Progenitor cell of endocrine pancreas (in vitro differentiated cells): ENCODE data around the gene ANGPT4. TPM values are rescaled to one million over a fixed set of nuclear protein-coding genes. Genes with fewer than 3 reads are reported as not detected.

Experiments used
- DNase-seq: peaks from one replicate; pipeline ENCODE4 v3.0.0; 2021; ENCODE audit warnings: low spot score; ENCODE audit not compliant: unreplicated experiment
- H3K27ac Mint-ChIP-seq: 2 replicates; pipeline ENCODE4 v1.8.0; 2021; ENCODE audit warnings: mild to moderate bottlenecking, moderate library complexity, mixed read lengths
- H3K27me3 Mint-ChIP-seq: 2 replicates; pipeline ENCODE4 v1.8.0; 2021; ENCODE audit warnings: mixed read lengths
- H3K36me3 Mint-ChIP-seq: 2 replicates; pipeline ENCODE4 v1.8.0; 2022; ENCODE audit warnings: mixed read lengths; ENCODE audit not compliant: insufficient read depth
- H3K4me1 Mint-ChIP-seq: 2 replicates; pipeline ENCODE4 v1.8.0; 2021; ENCODE audit warnings: low read depth, mixed read lengths
- H3K4me3 Mint-ChIP-seq: 2 replicates; pipeline ENCODE4 v1.8.0; 2021; ENCODE audit warnings: low read depth, mild to moderate bottlenecking, moderate library complexity, mixed read lengths
- H3K9me3 Mint-ChIP-seq: 2 replicates; pipeline ENCODE4 v1.8.0; 2021; ENCODE audit warnings: low read depth, mixed read lengths
- total RNA-seq: library from RNA; stranded (reverse); gene quantifications from 2 replicates; pipeline ENCODE4 v1.2.1, GENCODE V29; 2021
- TF ChIP-seq, protein P1 (sequence below): fragments of 200-600 bp; sonication (generic); IDR thresholded peaks from one replicate; pipeline ENCODE4 v1.5.0; 2021; ENCODE audit warnings: antibody characterized with exemption, mild to moderate bottlenecking; ENCODE audit not compliant: unreplicated experiment

The ANGPT4 gene
- total RNA-seq, 1 donor from 2014 or later, result not detected

- no peak for DNase-seq
- no peaks in the 10 kb centered on the region for H3K9me3 Mint-ChIP-seq
- H3K36me3 Mint-ChIP-seq, result no peaks in the 10 kb centered on the region
These were observed 91.2 kb downstream of the ANGPT4 start for GRCh38 chr20:824916-825315.

DNA sequence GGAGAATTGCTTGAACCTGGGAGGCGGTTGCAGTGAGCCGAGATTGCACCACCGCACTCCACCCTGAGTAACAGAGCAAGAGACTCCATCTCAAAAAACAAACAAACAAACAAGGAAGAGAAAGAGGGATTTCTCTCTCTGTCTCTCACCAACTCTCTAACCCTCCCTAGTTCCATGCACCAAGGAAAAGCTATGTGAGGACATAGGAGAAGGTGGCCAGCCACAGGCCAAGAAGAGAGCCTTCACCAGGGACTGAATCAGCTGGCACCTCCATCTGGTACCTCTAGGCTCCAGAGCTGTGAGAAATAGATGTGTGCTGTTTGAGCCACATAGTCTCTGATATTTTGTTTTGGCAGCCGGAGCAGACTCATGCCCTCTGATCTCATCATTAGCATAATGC is 91.6 kb downstream of the ANGPT4 start:
- no peak for DNase-seq
- no peak overlapping the region for H3K4me3 Mint-ChIP-seq
- peaks cover 11% of the 10 kb centered on the region for H3K4me1 Mint-ChIP-seq
- no peak overlapping the region for H3K27ac Mint-ChIP-seq
- no peaks in the 10 kb centered on the region for H3K9me3 Mint-ChIP-seq
- H3K27me3 Mint-ChIP-seq, result peaks cover 4% of the 10 kb centered on the region
- H3K36me3 Mint-ChIP-seq, result no peaks in the 10 kb centered on the region
- TF ChIP-seq, protein P1, sequence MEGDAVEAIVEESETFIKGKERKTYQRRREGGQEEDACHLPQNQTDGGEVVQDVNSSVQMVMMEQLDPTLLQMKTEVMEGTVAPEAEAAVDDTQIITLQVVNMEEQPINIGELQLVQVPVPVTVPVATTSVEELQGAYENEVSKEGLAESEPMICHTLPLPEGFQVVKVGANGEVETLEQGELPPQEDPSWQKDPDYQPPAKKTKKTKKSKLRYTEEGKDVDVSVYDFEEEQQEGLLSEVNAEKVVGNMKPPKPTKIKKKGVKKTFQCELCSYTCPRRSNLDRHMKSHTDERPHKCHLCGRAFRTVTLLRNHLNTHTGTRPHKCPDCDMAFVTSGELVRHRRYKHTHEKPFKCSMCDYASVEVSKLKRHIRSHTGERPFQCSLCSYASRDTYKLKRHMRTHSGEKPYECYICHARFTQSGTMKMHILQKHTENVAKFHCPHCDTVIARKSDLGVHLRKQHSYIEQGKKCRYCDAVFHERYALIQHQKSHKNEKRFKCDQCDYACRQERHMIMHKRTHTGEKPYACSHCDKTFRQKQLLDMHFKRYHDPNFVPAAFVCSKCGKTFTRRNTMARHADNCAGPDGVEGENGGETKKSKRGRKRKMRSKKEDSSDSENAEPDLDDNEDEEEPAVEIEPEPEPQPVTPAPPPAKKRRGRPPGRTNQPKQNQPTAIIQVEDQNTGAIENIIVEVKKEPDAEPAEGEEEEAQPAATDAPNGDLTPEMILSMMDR, result no peak

More at GRCh38 chr20:824916-825315, 91.2 kb downstream of the ANGPT4 start:
- Mint-ChIP-seq H3K27me3 (peaks cover 4% of the 10 kb centered on the region), H3K4me1 (peaks cover 11% of the 10 kb centered on the region), H3K4me3 (no peak overlapping the region), H3K27ac (no peak overlapping the region)
- TF ChIP-seq, protein P1, result no peak

- Mint-ChIP-seq H3K4me1 (peaks cover 6% of the 10 kb centered on the region), H3K36me3 (no peaks in the 10 kb centered on the region), H3K9me3 (no peaks in the 10 kb centered on the region), H3K27ac (no peak overlapping the region), H3K4me3 (no peak overlapping the region), H3K27me3 (peaks cover 4% of the 10 kb centered on the region)
- TF ChIP-seq, protein P1, result no peak
- no peak for DNase-seq
These were observed 92.6 kb downstream of the ANGPT4 start for GRCh38 chr20:823574-823902.

DNA sequence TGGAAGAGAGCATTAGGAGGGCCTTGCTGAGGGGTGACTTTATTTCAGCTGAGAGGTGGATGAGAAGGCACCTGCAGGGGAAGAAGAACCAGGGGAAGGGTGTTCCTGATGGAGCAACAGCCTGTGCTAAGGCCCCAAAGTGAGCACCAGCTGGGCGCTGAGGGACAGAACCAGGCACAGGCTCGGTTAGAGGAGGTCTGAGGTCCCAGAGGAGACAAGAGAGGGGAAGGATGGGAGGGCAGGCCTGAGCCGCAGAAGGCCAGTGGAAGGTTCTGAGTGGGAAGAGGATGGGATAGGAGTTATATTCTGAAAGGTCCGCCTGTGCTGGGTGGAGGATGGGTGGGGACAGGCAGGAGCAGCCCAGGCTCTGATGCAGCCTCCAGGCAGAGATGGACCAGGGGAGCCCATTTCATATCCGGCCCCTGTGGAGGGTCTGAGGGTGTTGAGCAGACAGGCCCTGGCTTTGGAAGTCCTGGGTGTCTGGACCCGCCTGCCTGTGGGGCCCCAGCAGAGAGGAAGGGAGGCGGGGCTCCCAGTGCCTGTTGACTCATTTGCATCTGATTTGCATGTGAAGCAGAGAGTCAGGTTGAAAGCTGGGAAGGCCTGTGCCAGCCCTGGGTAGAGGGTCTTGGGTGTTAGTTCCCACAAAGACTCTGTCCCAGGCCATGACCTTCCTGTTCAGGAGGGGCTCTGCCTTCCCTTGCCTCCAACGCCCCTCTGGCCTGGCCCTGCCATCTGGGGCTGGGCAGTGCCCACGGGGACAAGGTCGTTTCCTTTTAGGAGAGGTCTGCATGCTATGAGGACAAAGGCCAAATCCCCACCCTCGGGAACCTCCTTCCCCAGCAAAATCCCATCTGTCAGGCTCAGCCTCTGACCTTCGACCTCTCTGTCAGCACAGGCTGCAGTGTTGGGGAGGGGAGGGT is 93.2 kb downstream of the ANGPT4 start:
- no peak for DNase-seq
- TF ChIP-seq, protein P1, result no peak
- peaks cover 6% of the 10 kb centered on the region for H3K4me1 Mint-ChIP-seq
- no peaks in the 10 kb centered on the region for H3K9me3 Mint-ChIP-seq
- H3K36me3 Mint-ChIP-seq, result no peaks in the 10 kb centered on the region
- no peak overlapping the region for H3K27ac Mint-ChIP-seq
- H3K27me3 Mint-ChIP-seq, result peaks cover 4% of the 10 kb centered on the region
- H3K4me3 Mint-ChIP-seq, result no peak overlapping the region

DNA sequence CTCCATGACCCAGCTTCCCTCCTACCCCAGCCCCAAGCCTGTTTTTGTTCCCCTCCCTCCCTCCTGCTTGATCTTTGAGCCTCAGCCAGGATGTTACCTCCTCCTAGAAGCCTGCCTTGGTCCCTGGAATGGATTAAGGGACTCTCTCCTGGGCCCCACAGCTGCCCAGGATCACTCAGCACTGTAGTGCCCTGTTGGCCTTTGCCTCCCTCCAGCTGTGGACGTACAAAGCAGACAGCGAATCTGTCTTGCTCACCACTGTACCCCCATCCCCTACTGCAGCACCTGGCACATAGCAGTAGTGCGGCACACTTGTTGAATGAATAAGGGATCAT is 94.4 kb downstream of the ANGPT4 start:
- Mint-ChIP-seq H3K9me3 (no peaks in the 10 kb centered on the region), H3K36me3 (no peaks in the 10 kb centered on the region), H3K27me3 (peaks cover 4% of the 10 kb centered on the region), H3K4me1 (peaks cover 6% of the 10 kb centered on the region), H3K27ac (no peak overlapping the region), H3K4me3 (no peak overlapping the region)
- no peak for DNase-seq
- TF ChIP-seq, protein P1, result no peak
